Measurements from ENCODE around the gene VAPB. TPM values are rescaled to one million over a fixed set of nuclear protein-coding genes. Genes with fewer than 3 reads are reported as not detected.

VAPB gene
- total RNA-seq, 1 donor from 2014 or later = 66.1 TPM

GRCh38 chr20:58435237-58435636 lies 46.2 kb downstream of the VAPB start:
- no peak for DNase-seq (ENCODE audit: low spot score)

GRCh38 chr20:58436868-58437645 lies 48.0 kb downstream of the VAPB start:
- DNase-seq (ENCODE audit: low spot score) = no peak

- DNase-seq (ENCODE audit: low spot score) = no peak
Measured at GRCh38 chr20:58438970-58439808, 50.2 kb downstream of the VAPB start.

DNA sequence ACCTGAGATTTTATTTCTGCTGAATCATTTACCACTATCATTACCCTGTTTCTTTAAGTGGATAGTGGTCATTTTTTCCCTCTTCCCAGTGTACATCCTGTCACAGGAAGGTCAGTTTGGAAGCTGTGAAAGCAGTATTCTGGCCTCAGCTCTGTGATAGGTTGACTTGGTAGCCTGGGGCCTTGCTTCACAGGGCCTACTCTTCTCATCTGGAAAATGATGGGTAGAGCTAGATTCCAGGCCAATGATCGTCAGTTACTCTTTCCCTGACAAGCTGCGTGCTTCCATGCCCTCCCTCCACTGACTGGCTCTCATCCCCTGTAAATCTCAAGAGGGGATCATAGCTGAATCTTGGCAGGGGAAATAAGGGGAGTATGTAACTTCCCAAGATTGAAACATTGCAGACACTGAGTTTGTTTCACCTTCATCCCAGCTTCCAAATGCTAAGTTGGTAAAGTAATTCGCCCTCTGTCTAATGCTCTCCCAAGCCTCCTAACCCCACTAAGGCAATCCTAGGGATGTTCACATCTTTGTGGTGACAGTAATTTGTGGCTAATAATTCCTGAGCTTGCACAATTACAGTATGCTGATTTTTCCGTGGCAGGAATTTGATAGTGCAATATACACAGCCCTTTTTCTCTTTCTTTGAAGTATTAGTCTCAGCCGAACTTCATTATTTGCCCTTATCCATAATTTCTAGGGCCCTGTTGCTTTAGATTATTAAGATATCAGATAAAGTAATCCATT lies 51.2 kb downstream of the VAPB start:
- DNase-seq (ENCODE audit: low spot score) = no peak

- DNase-seq (ENCODE audit: low spot score) = no peak
Measured at GRCh38 chr20:58441723-58442122, 52.7 kb downstream of the VAPB start.

GRCh38 chr20:58444746-58445255 lies 55.8 kb downstream of the VAPB start:
- no peak for DNase-seq (ENCODE audit: low spot score)

GRCh38 chr20:58446264-58446959 lies 57.4 kb downstream of the VAPB start:
- no peak for DNase-seq (ENCODE audit: low spot score)

- no peak for DNase-seq (ENCODE audit: low spot score)
Measured at GRCh38 chr20:58446960-58447265, 57.9 kb downstream of the VAPB start.

DNA sequence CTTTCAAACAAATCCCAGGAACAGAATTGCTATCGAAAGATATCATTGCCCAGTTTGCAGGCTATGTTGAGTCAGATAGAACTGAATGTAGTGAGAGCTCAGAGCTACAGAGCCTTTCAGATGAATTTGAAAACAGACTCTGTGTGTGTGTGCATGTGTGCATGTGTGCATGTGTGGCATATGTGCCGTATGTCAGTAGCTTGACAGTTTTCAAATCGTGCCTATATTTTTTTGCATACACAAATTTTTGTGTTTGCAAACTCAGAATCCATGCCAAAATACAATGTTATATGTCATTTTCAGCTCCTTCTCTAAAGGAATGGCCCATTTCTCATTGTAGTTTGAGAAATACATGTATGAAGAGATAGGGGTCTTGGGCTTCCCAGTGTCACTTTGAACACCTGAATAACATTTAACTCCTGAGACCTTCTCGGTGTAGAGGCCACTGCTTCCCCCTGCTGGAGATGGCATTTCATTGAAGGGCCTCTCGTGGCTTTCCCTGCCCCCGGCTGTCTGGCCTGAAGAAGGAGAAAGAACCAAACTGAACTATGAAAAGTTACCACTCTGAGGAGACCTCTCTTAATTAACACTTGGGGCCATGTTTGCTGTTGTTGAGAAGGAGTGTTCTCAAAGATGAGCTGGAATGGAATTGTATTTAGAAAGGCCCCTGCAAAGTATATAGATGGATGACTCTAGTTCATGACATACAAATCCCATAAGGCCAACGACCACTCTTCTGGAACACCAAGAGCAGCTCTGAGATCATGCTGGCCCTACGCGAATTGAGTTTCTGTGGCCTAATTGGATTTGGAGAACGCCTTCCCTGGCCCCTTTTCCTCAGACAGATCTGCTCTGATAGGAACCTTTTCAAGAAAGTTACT lies 58.7 kb downstream of the VAPB start:
- DNase-seq (ENCODE audit: low spot score) = no peak

DNA sequence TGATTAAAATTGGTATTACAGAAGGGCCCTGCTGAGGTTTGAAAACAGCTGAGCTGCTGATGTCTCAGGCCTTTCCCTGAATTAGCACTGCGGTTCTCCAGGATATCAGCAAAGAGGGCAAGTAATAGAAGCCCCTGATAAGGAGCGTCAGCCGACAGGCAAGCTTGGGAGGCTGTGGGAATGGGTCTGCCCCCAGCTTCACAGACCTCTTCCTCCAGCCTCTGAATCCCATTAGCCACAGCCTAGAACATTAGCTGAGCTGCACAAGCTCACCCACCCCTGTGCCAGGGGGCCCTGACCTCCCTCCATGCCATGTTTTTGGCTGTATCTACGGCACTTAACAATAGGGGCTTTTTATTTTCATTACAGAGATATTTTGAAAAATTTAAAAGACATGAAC lies 59.9 kb downstream of the VAPB start:
- DNase-seq (ENCODE audit: low spot score) = no peak

GRCh38 chr20:58449681-58450221 lies 60.7 kb downstream of the VAPB start:
- DNase-seq (ENCODE audit: low spot score) = no peak

- no peak for DNase-seq (ENCODE audit: low spot score)
Measured at GRCh38 chr20:58450254-58450653, 61.2 kb downstream of the VAPB start.

DNA sequence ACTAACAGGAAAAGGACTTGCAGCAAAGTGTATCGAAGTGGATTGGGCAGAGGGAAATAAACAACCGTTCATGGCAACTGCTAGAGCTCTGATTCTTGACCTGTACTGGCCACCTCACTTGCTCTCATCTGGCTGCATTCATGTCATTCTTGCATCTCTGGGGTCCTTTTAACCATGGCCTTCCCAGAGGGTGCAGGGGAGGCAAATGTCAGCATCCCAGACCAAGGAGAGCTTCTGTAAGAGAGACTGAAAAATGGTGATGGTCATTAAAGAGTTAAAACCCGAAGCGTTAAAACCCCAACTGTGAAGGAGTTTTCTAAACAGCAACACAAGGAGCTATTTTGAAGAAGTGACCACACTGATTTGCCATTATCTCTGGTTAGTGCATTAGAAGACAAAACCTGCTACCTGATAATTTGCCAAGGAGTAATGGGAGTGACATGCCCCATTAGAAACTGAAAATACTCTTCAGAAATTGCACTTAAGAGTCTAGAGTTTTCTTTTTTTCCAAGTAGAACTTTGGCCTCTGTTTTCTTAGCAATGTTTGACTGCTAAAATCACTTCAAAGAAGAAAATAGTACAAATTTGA lies 63.7 kb downstream of the VAPB start:
- DNase-seq (ENCODE audit: low spot score) = no peak

DNA sequence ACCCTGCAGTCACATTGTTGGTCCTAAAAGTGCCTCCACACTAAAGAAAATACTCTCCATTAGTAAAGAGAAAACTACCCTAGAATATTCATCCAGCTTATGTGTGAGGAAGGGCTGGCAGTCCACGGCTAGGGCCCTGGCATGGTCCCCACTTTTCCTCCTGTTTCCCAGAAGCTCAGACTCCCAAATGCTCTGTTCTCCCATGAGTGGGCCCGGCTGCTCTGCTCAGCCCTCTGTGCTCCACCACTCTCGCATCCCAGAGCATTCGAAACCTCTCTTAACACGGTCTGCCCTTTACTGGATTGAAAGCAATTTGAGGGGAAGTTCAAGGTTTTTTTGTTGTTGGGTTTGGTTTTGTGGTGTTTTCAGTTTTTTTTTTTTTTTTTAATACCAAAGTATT lies 64.4 kb downstream of the VAPB start:
- DNase-seq (ENCODE audit: low spot score) = no peak

DNA sequence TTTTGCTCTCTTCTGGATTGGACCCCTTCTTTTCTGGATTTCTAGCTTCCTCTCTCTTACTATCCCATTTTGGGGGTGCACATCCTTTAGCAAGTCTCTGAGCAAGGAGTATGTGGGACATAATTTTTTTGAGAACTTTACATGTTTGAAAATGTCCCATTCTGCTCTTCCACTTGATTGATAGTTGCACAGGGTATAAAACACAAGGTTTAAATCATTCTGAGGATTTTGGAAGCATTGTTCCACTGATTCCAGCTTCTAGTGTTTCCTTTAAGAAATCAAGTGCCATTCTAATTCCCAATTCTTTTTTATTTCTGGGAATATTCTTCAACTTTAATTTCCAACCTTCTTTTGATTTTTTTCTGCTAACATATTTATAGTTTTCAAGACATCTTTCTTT lies 65.4 kb downstream of the VAPB start:
- no peak for DNase-seq (ENCODE audit: low spot score)

DNA sequence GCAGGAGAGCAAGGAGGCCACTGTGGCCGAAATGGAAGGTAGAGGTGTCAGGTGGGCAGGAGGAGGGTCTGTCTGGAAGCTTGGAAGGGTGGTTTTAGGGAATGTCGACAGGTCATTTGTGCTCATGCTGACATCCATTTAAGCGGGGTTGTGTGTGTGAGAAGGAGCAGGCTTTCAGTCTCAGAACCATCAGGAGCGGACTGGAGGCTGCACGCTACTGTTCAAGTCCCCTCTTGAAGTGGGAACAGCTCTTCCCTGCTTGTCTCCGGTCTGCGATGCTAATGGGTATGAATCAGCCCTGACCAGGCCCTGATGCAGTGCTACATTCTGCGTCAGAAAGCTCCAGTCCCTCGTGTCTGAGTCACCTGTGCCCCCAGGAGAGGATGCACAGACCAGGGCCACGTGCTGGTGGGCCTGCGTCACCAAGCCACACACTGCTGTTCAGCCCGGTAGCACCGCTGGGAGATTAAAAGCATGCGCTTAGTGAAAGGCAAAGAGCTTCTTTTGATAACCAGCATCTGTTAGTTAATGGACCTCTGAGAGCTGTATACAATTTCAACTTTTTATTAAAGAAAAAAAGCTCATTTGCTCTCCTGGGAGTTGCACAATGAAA lies 68.2 kb downstream of the VAPB start:
- no peak for DNase-seq (ENCODE audit: low spot score)

GRCh38 chr20:58458342-58459057 lies 69.5 kb downstream of the VAPB start:
- no peak for DNase-seq (ENCODE audit: low spot score)

DNA sequence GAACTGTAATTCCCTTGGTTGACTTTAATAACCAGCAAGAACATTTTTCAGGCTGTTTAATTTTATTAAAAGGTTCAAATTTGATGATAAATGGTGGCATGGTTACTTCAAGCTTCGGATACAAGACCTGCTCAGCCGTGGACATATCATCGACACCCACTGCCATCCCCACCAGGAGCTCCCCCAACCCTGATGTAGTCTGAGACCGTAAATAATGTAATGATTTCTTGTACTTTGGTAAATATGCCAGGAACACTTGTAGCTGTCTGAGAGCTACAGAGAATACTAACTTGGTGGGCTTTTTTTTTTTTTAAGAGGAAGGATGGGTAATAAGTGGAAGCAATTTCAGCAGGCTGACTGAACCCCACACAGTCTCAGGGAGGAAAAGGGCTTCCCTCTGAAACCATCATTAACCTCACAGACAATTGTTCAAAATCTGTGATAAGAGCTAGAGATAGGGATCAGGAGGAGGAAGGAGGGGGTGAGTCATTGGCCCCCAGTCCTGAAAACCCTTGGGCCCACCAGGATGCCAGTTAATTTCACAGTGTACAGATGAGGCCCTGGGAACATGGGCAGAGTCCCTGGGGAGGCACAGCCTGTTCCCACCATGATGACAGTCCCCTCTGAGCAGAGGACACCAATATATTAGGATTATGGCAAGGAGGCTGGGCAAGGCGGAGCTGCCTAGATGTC lies 70.2 kb downstream of the VAPB start:
- DNase-seq (ENCODE audit: low spot score) = no peak

All from ureter (tissue), 1 donor.